ENCODE data around the gene AP3M1.

DNA sequence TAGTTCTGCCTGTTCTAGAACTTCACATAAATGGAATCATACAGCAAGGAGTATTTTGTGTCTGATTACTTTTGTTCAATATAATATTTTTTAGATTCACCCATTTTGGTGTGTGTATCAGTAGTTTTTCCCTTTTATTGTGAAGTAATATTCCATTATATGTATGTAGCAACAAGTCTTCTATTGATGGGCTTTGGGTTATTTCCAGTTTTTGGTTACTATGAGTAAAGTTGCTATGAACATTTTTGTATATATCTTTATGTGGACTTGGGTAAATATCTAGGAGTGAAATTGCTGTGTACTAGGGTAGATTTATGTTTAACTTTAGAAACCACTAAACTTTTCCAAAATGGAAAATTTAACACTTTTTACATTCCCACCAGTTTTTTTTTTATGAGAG, 36.0 kb upstream of the AP3M1 start:
- no peak for TF ChIP-seq POLR2A (IDR thresholded peaks at IDR 0.05)
- TF ChIP-seq, protein P1, sequence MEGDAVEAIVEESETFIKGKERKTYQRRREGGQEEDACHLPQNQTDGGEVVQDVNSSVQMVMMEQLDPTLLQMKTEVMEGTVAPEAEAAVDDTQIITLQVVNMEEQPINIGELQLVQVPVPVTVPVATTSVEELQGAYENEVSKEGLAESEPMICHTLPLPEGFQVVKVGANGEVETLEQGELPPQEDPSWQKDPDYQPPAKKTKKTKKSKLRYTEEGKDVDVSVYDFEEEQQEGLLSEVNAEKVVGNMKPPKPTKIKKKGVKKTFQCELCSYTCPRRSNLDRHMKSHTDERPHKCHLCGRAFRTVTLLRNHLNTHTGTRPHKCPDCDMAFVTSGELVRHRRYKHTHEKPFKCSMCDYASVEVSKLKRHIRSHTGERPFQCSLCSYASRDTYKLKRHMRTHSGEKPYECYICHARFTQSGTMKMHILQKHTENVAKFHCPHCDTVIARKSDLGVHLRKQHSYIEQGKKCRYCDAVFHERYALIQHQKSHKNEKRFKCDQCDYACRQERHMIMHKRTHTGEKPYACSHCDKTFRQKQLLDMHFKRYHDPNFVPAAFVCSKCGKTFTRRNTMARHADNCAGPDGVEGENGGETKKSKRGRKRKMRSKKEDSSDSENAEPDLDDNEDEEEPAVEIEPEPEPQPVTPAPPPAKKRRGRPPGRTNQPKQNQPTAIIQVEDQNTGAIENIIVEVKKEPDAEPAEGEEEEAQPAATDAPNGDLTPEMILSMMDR (IDR thresholded peaks at IDR 0.05 in 8 of 11, conservative IDR thresholded peaks at IDR 0.05 in 3 of 11), result no peak
